ENCODE results near the gene SYNDIG1. TPM values are rescaled to one million over a fixed set of nuclear protein-coding genes. Genes with fewer than 3 reads are reported as not detected.

SYNDIG1 gene
- total and polyA plus RNA-seq, 2 donors (not counting 1 experiment from before 2014, with no cell fraction given) = not detected

DNA sequence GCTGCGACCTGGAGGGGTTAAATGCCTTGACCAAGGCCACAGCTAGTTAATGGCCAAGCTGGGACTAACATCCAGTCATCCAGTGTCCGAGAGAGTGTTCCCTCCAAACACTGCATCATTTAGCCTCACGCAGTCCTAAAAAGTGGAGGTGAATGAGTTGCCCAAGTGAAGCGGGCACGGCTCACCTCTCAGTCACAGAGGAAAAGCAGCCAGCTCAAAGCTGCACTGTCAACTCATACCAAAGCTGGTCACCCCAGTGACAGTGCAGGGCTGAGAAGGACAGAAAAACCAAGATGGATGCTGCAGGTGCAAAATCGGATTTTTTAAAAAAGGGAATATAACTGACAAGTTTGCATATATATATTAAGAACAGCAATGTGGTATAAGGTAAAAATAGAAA is 168.5 kb downstream of the SYNDIG1 start:
- ChIA-PET CTCF (no interaction called here), POLR2A (no interaction called here)
- Histone ChIP-seq H3K4me2 (replicated peaks; ENCODE audit: low read depth, low read length, poor library complexity, severe bottlenecking) (no peak overlapping the region), H3K79me2 (ENCODE audit: control insufficient read depth, insufficient read depth, low read length) (no peaks in the 10 kb centered on the region), H3K9me3 (ENCODE audit: control extremely low read depth in 1 of 3, control insufficient read depth in 2 of 3, insufficient read depth in 1 of 3, low read length in 2 of 3) (no peaks in the 10 kb centered on the region), H3K4me3 (ENCODE audit: control extremely low read depth in 1 of 5, extremely low read depth in 1 of 5, insufficient read depth in 1 of 5, low read depth in 2 of 5, low read length in 4 of 5) (no peak overlapping the region), H4K20me1 (ENCODE audit: control insufficient read depth, insufficient read depth, low read length, poor library complexity, severe bottlenecking) (no peaks in the 10 kb centered on the region), H2AFZ (ENCODE audit: insufficient read depth, low read depth, low read length, poor library complexity, severe bottlenecking) (no peak overlapping the region), H3K27me3 (replicated peaks in 1 of 4; ENCODE audit: control extremely low read depth in 1 of 4, control insufficient read depth in 3 of 4, insufficient read depth in 4 of 4, low read length in 3 of 4) (no peaks in the 10 kb centered on the region), H3K9ac (ENCODE audit: low read length) (no peak overlapping the region), H3K36me3 (replicated peaks in 1 of 2; ENCODE audit: control extremely low read depth in 1 of 2, control insufficient read depth in 1 of 2, extremely low read depth in 1 of 2, insufficient read depth in 2 of 2, low read length in 1 of 2) (no peaks in the 10 kb centered on the region), H3K4me1 (ENCODE audit: control insufficient read depth in 2 of 2, insufficient read depth in 2 of 2, low read length in 2 of 2) (no peaks in the 10 kb centered on the region), H3K27ac (ENCODE audit: low read length in 2 of 2) (no peak overlapping the region)
- Mint-ChIP-seq H3K27ac (no peak overlapping the region), H3K4me3 (no peak overlapping the region), H3K4me1 (no peaks in the 10 kb centered on the region), H3K9me3 (ENCODE audit: insufficient read depth) (no peaks in the 10 kb centered on the region), H3K27me3 (no peaks in the 10 kb centered on the region)
- ATAC-seq (ENCODE audit: low read depth) (no peak), DNase-seq (no peak)
- no peak for TF ChIP-seq CTCF (IDR thresholded peaks at IDR 0.05)
- TF ChIP-seq EZH2 (IDR thresholded peaks at IDR 0.05; ENCODE audit: borderline replicate concordance, insufficient read depth, low read depth, low read length, poor library complexity, severe bottlenecking) = no peak
- WGBS (ENCODE audit: insufficient coverage) = 59% methylated on average over 3 of the region's 6 CpGs
- intact Hi-C loops (cut with micrococcal nuclease) = no loop called here

DNA sequence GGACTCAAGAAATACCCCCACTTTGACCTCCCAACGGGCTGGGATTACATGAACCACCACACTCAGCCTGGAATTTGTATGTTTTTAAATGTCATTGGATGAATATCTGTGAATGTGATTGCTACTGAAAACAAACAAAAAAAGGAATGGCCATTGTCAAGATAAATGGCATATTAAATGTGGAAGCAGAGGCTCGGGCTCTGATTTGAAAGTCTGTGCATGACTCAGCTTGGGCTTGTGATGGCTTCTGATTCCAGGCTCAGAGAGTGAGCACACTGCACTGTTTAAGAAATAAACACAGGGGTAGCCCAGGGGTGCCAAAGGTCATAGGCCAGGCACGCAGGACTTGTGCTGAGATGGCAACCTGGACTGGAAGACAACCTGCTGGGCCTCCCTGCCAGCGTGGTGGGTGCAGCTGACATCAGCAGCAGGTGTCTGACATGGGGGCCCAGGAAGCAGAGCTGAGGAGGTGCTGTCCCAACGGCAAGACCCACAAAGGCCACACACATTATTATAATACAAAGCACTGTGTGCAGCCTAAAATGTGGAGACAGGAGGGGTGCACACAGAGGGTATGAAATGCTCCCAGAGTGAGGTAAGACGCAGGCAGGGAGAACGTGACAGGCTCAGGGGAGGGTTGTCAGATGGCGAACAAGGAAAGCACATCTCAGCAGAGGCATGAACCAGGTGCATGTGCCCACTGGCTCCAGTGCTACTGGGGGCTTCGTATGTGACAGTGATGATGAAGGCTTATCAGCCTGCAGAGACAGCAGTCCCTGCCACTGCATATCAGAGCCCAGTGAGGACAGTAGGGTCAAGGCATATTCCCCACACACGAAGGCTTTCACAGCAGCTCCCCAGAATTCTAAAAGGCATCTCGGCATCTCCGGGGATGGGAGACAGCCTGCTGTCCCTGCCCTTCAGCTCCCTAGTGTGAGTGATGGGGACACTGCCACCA is 169.4 kb downstream of the SYNDIG1 start:
- intact Hi-C loops (cut with micrococcal nuclease) = no loop called here
- Mint-ChIP-seq H3K9me3 (ENCODE audit: insufficient read depth) (no peaks in the 10 kb centered on the region), H3K4me3 (no peak overlapping the region), H3K4me1 (no peaks in the 10 kb centered on the region), H3K27ac (no peak overlapping the region), H3K27me3 (no peaks in the 10 kb centered on the region)
- no peak overlapping the region for H2AFZ ChIP-seq (ENCODE audit: insufficient read depth, low read depth, low read length, poor library complexity, severe bottlenecking)
- ChIA-PET POLR2A (no interaction called here), CTCF (no interaction called here)
- ATAC-seq (ENCODE audit: low read depth) (no peak), DNase-seq (no peak)
- 93% methylated on average over 9 of the region's 12 CpGs for WGBS (ENCODE audit: insufficient coverage)
- TF ChIP-seq CTCF (IDR thresholded peaks at IDR 0.05) (no peak), EZH2 (IDR thresholded peaks at IDR 0.05; ENCODE audit: borderline replicate concordance, insufficient read depth, low read depth, low read length, poor library complexity, severe bottlenecking) (no peak)
- no peaks in the 10 kb centered on the region for H3K9me3 ChIP-seq (ENCODE audit: control extremely low read depth in 1 of 3, control insufficient read depth in 2 of 3, insufficient read depth in 1 of 3, low read length in 2 of 3)
- no peak overlapping the region for H3K9ac ChIP-seq (ENCODE audit: low read length)
- H3K36me3 ChIP-seq (replicated peaks in 1 of 2; ENCODE audit: control extremely low read depth in 1 of 2, control insufficient read depth in 1 of 2, extremely low read depth in 1 of 2, insufficient read depth in 2 of 2, low read length in 1 of 2) = no peaks in the 10 kb centered on the region
- H4K20me1 ChIP-seq (ENCODE audit: control insufficient read depth, insufficient read depth, low read length, poor library complexity, severe bottlenecking) = no peaks in the 10 kb centered on the region
- H3K4me3 ChIP-seq (ENCODE audit: control extremely low read depth in 1 of 5, extremely low read depth in 1 of 5, insufficient read depth in 1 of 5, low read depth in 2 of 5, low read length in 4 of 5) = no peak overlapping the region
- no peak overlapping the region for H3K4me2 ChIP-seq (replicated peaks; ENCODE audit: low read depth, low read length, poor library complexity, severe bottlenecking)
- no peak overlapping the region for H3K27ac ChIP-seq (ENCODE audit: low read length in 2 of 2)
- no peaks in the 10 kb centered on the region for H3K4me1 ChIP-seq (ENCODE audit: control insufficient read depth in 2 of 2, insufficient read depth in 2 of 2, low read length in 2 of 2)
- no peaks in the 10 kb centered on the region for H3K79me2 ChIP-seq (ENCODE audit: control insufficient read depth, insufficient read depth, low read length)
- H3K27me3 ChIP-seq (replicated peaks in 1 of 4; ENCODE audit: control extremely low read depth in 1 of 4, control insufficient read depth in 3 of 4, insufficient read depth in 4 of 4, low read length in 3 of 4) = no peaks in the 10 kb centered on the region
